Urinary bladder (tissue), 2 donors: Measurements from ENCODE around the gene TRAPPC12. TPM values are rescaled to one million over a fixed set of nuclear protein-coding genes. Genes with fewer than 3 reads are reported as not detected.

Source experiments
- polyA plus RNA-seq: library from polyadenylated mRNA; stranded (reverse); fragments of 200-250 nt; gene quantifications from one replicate; pipeline ENCODE4 v1.2.3, GENCODE V29; 2013
- total RNA-seq: library from RNA; depleted of rRNA; stranded (reverse); fragments of >200 nt; gene quantifications from one replicate; pipeline ENCODE4 v1.2.3, GENCODE V29; 2014
- donor health status: healthy.

The TRAPPC12 gene
- total and polyA plus RNA-seq, 2 donors = 60.4 to 68.6 TPM

Other genes starting within 250 kb of the TRAPPC12 start
- 14.9 TPM for gene EIPR1, start 1.9 kb upstream of the TRAPPC12 start, total RNA-seq
- 15.0 TPM for gene EIPR1, start 1.9 kb upstream of the TRAPPC12 start, polyA plus RNA-seq
- 41.9 TPM for gene ADI1, start 139.8 kb downstream of the TRAPPC12 start, total RNA-seq
- 78.3 TPM for gene ADI1, start 139.8 kb downstream of the TRAPPC12 start, polyA plus RNA-seq
- 18.1 TPM for gene RNASEH1, start 178.6 kb downstream of the TRAPPC12 start, total RNA-seq
- 22.2 TPM for gene RNASEH1, start 178.6 kb downstream of the TRAPPC12 start, polyA plus RNA-seq
- 1,697 TPM for gene RPS7, start 195.6 kb downstream of the TRAPPC12 start, total RNA-seq
- 1,568 TPM for gene RPS7, start 195.6 kb downstream of the TRAPPC12 start, polyA plus RNA-seq
- gene COLEC11, start 215.4 kb downstream of the TRAPPC12 start, total RNA-seq = 2.9 TPM
- 23.1 TPM for gene COLEC11, start 215.4 kb downstream of the TRAPPC12 start, polyA plus RNA-seq